ENCODE results near the gene NINL. TPM values are rescaled to one million over a fixed set of nuclear protein-coding genes. Genes with fewer than 3 reads are reported as not detected.
A peak's percentile ranks its signal among the peaks of the same experiment; 100 is the strongest.

The NINL gene
- total RNA-seq, 1 donor from 2014 or later = 95.5 TPM

GRCh38 chr20:25622049-25622448 is 36.7 kb upstream of the NINL start:
- H3K27me3 Mint-ChIP-seq (ENCODE audit: unreplicated experiment) = peaks cover 4% of the 10 kb centered on the region
- no peak overlapping the region for H3K27ac Mint-ChIP-seq (ENCODE audit: unreplicated experiment)
- H3K9me3 Mint-ChIP-seq (ENCODE audit: unreplicated experiment) = no peaks in the 10 kb centered on the region
- peaks cover 48% of the 10 kb centered on the region for H3K4me1 Mint-ChIP-seq (ENCODE audit: unreplicated experiment)
- no peak for TF ChIP-seq CTCF (IDR thresholded peaks at IDR 0.05; ENCODE audit: unreplicated experiment)
- no peak for DNase-seq (ENCODE audit: low spot score)
- H3K4me3 Mint-ChIP-seq (ENCODE audit: unreplicated experiment) = peak overlapping the region; percentile 93
- peaks cover 4% of the 10 kb centered on the region for H3K36me3 Mint-ChIP-seq (ENCODE audit: low read depth, unreplicated experiment)

DNA sequence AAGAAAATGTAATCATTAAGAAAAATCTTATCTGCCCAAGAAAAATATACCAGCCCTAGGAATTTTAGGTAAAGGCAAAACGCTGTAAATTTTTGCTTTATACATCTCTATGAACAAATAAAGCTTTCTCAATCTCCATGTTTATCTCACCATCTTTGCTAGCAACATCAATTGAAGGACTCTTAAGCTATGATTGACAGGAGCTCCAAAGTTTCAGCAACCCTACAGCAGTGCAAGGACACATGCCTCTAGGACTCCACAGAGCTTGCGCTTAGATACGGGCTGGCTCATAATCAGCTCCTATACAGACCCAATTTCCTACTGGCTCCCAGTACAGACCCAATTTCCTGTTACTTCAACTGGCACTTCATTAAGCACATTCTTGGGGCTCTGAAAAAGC is 34.2 kb upstream of the NINL start:
- no peak for TF ChIP-seq CTCF (IDR thresholded peaks at IDR 0.05; ENCODE audit: unreplicated experiment)
- Mint-ChIP-seq H3K27me3 (ENCODE audit: unreplicated experiment) (peaks cover 4% of the 10 kb centered on the region), H3K9me3 (ENCODE audit: unreplicated experiment) (no peaks in the 10 kb centered on the region), H3K4me1 (ENCODE audit: unreplicated experiment) (peaks cover 36% of the 10 kb centered on the region), H3K36me3 (ENCODE audit: low read depth, unreplicated experiment) (peaks cover 5% of the 10 kb centered on the region), H3K27ac (ENCODE audit: unreplicated experiment) (no peak overlapping the region), H3K4me3 (ENCODE audit: unreplicated experiment) (no peak overlapping the region)
- DNase-seq (ENCODE audit: low spot score) = no peak

DNA sequence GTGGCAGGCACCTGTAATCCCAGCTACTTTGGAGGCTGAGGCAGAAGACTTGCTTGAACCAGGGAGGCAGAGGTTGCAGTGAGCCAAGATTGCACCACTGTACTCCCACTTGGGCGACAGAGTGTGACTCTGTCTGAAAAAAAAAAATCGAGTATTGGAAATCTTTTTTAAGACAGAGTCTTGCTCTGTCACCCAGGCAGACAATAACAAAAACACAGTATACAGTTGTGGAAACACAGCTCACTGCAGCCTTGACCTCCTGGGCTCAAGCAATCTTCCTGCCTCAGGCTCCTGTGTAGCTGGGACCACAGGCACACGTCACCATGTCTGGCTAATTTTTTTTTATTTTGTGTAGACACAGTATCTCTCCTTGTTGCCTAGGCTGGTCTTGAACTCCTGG is 23.4 kb upstream of the NINL start:
- no peaks in the 10 kb centered on the region for H3K27me3 Mint-ChIP-seq (ENCODE audit: unreplicated experiment)
- H3K36me3 Mint-ChIP-seq (ENCODE audit: low read depth, unreplicated experiment) = no peaks in the 10 kb centered on the region
- H3K4me3 Mint-ChIP-seq (ENCODE audit: unreplicated experiment) = no peak overlapping the region
- H3K9me3 Mint-ChIP-seq (ENCODE audit: unreplicated experiment) = no peaks in the 10 kb centered on the region
- TF ChIP-seq CTCF (IDR thresholded peaks at IDR 0.05; ENCODE audit: unreplicated experiment) = no peak
- DNase-seq (ENCODE audit: low spot score) = no peak
- H3K4me1 Mint-ChIP-seq (ENCODE audit: unreplicated experiment) = no peaks in the 10 kb centered on the region
- H3K27ac Mint-ChIP-seq (ENCODE audit: unreplicated experiment) = no peak overlapping the region

DNA sequence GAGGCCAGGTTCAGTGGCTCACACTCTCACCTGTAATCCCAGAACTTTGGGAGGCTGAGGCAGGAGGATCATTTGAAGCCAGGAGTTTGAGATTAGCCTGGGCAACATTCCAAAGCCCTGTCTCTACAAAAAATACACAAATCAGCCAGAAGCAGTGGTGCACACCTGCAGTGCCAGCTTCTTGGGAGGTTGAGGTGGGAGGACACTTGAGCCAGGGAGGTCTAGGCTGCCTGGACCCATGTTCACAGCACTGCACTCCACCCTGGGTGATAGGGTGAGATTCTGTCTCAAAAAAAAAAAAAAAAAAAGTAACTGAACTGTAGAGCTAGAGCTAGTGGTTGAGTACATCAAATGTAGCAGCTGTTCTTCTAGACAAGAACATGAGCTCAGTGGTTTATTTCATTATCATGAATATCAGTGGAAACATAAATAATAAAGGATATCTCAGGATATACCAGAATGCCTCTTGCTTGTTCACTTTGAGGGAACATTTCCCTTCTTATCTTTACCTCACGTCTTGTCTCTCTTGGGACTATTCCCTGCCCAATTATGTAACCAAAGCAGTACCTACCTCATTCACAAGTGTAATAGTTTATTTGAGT is 20.9 kb upstream of the NINL start:
- TF ChIP-seq CTCF (IDR thresholded peaks at IDR 0.05; ENCODE audit: unreplicated experiment) = no peak
- Mint-ChIP-seq H3K27ac (ENCODE audit: unreplicated experiment) (no peak overlapping the region), H3K4me1 (ENCODE audit: unreplicated experiment) (no peaks in the 10 kb centered on the region), H3K9me3 (ENCODE audit: unreplicated experiment) (no peaks in the 10 kb centered on the region), H3K36me3 (ENCODE audit: low read depth, unreplicated experiment) (peaks cover 2% of the 10 kb centered on the region), H3K27me3 (ENCODE audit: unreplicated experiment) (peaks cover 3% of the 10 kb centered on the region), H3K4me3 (ENCODE audit: unreplicated experiment) (no peak overlapping the region)
- no peak for DNase-seq (ENCODE audit: low spot score)

- Mint-ChIP-seq H3K9me3 (ENCODE audit: unreplicated experiment) (no peaks in the 10 kb centered on the region), H3K27me3 (ENCODE audit: unreplicated experiment) (peaks cover 3% of the 10 kb centered on the region), H3K4me1 (ENCODE audit: unreplicated experiment) (no peaks in the 10 kb centered on the region), H3K27ac (ENCODE audit: unreplicated experiment) (no peak overlapping the region), H3K4me3 (ENCODE audit: unreplicated experiment) (no peak overlapping the region), H3K36me3 (ENCODE audit: low read depth, unreplicated experiment) (peaks cover 4% of the 10 kb centered on the region)
- TF ChIP-seq CTCF (IDR thresholded peaks at IDR 0.05; ENCODE audit: unreplicated experiment) = no peak
- no peak for DNase-seq (ENCODE audit: low spot score)
These were observed 19.8 kb upstream of the NINL start for GRCh38 chr20:25605148-25605547.

Measured in endothelial cell (in vitro differentiated cells).